ENCODE results near the gene EIF5A.

Gene EIF5A

GRCh38 chr17:7357381-7357780, 50.0 kb downstream of the EIF5A start:
- no peak for DNase-seq

GRCh38 chr17:7361906-7362305, 54.5 kb downstream of the EIF5A start:
- DNase-seq: no peak
